Osteoblast (primary cell): ENCODE data around the gene FRAS1. TPM values are rescaled to one million over a fixed set of nuclear protein-coding genes. Genes with fewer than 3 reads are reported as not detected.
A peak's percentile ranks its signal among the peaks of the same experiment; 100 is the strongest.
"Not testable (repeated sequence)": the region's sequence is repeated elsewhere in the genome, so short reads cannot be mapped to it uniquely, and the experiment has no call there.

ENCODE experiments used
- DNase-seq: peaks from one replicate; pipeline ENCODE4 v3.0.0; 2011; ENCODE audit warnings: low spot score, mixed read lengths; ENCODE audit not compliant: insufficient read length; ENCODE audit errors: missing footprints
- H2AFZ ChIP-seq: 2 replicates; pipeline ENCODE4 v1.6.0; 2011; ENCODE audit warnings: mild to moderate bottlenecking, low read length
- H3K27ac ChIP-seq: 2 replicates; pipeline ENCODE4 v1.5.1; 2011; ENCODE audit warnings: mild to moderate bottlenecking, low read depth, low read length, moderate library complexity
- H3K27me3 ChIP-seq: 2 replicates; pipeline ENCODE4 v1.6.0; 2012; ENCODE audit warnings: mild to moderate bottlenecking, control low read depth, inconsistent platforms, low read length, moderate library complexity; ENCODE audit not compliant: insufficient read depth
- H3K36me3 ChIP-seq: 2 replicates; pipeline ENCODE4 v1.5.1; 2011; ENCODE audit warnings: mild to moderate bottlenecking, low read length, control low read depth, moderate library complexity; ENCODE audit not compliant: insufficient read depth
- H3K4me1 ChIP-seq: 2 replicates; pipeline ENCODE4 v1.5.1; 2011; ENCODE audit warnings: mild to moderate bottlenecking, low read length, control low read depth, moderate library complexity; ENCODE audit not compliant: insufficient read depth
- H3K4me2 ChIP-seq: 2 replicates; pipeline ENCODE4 v1.6.0; 2011; ENCODE audit warnings: mild to moderate bottlenecking, low read length; ENCODE audit not compliant: insufficient read depth
- H3K4me3 ChIP-seq: fragments of 200-600 bp; sonication (generic); 3 replicates; pipeline ENCODE4 v1.5.1; 2012; ENCODE audit warnings: mild to moderate bottlenecking, low read length, inconsistent platforms; ENCODE audit not compliant: insufficient read depth
- H3K79me2 ChIP-seq: 2 replicates; pipeline ENCODE4 v1.6.0; 2012; ENCODE audit warnings: mild to moderate bottlenecking, low read length, control low read depth, inconsistent platforms; ENCODE audit not compliant: insufficient read depth
- H3K9me3 ChIP-seq: 2 replicates; pipeline ENCODE4 v1.5.1; 2011; ENCODE audit warnings: low read depth, low read length, control low read depth
- H4K20me1 ChIP-seq: 2 replicates; pipeline ENCODE4 v1.6.0; 2012; ENCODE audit warnings: mild to moderate bottlenecking, low read length, control low read depth; ENCODE audit not compliant: insufficient read depth
- CTCF ChIP-seq: IDR thresholded peaks from 2 replicates; pipeline ENCODE4 v1.5.1; 2011; ENCODE audit warnings: mild to moderate bottlenecking, low read depth, low read length, moderate library complexity; ENCODE audit errors: extremely low read depth
- total RNA-seq: library from RNA; depleted of rRNA; stranded (reverse); fragments of >200 nt; gene quantifications from 2 replicates; pipeline ENCODE4 v1.2.3, GENCODE V29; 2012

Gene FRAS1
- total RNA-seq, 1 donor, result 5.1 TPM

- H3K9me3 ChIP-seq, result no peaks in the 10 kb centered on the region
- H3K4me2 ChIP-seq, result no peak overlapping the region
- no peaks in the 10 kb centered on the region for H3K27me3 ChIP-seq
- no peaks in the 10 kb centered on the region for H3K4me1 ChIP-seq
- no peak overlapping the region for H3K27ac ChIP-seq
- no peak for DNase-seq
- no peaks in the 10 kb centered on the region for H3K36me3 ChIP-seq
- no peak for TF ChIP-seq CTCF
- H4K20me1 ChIP-seq, result no peaks in the 10 kb centered on the region
- H3K4me3 ChIP-seq, result no peak overlapping the region
- no peaks in the 10 kb centered on the region for H3K79me2 ChIP-seq
- no peak overlapping the region for H2AFZ ChIP-seq
Observed at GRCh38 chr4:78119698-78120097, 62.6 kb downstream of the FRAS1 start.

- Histone ChIP-seq H3K4me1 (no peaks in the 10 kb centered on the region), H2AFZ (no peak overlapping the region), H3K4me3 (no peak overlapping the region), H3K4me2 (no peak overlapping the region), H3K9me3 (no peaks in the 10 kb centered on the region), H3K27ac (no peak overlapping the region), H3K27me3 (no peaks in the 10 kb centered on the region), H3K36me3 (no peaks in the 10 kb centered on the region), H3K79me2 (no peaks in the 10 kb centered on the region), H4K20me1 (no peaks in the 10 kb centered on the region)
- no peak for TF ChIP-seq CTCF
- peak; percentile 47 for DNase-seq
Observed at GRCh38 chr4:78120144-78120880, 63.2 kb downstream of the FRAS1 start.

GRCh38 chr4:78121338-78121904 is 64.3 kb downstream of the FRAS1 start:
- Histone ChIP-seq H3K4me2 (no peak overlapping the region), H2AFZ (no peak overlapping the region), H3K9me3 (no peaks in the 10 kb centered on the region), H3K27ac (no peak overlapping the region), H3K4me3 (no peak overlapping the region), H3K4me1 (no peaks in the 10 kb centered on the region), H3K36me3 (no peaks in the 10 kb centered on the region), H3K27me3 (no peaks in the 10 kb centered on the region), H4K20me1 (no peaks in the 10 kb centered on the region), H3K79me2 (no peaks in the 10 kb centered on the region)
- DNase-seq, result no peak
- TF ChIP-seq CTCF, result no peak

GRCh38 chr4:78125834-78126331 is 68.8 kb downstream of the FRAS1 start:
- not testable (repeated sequence) for H3K4me2 ChIP-seq, H3K79me2 ChIP-seq, H3K4me1 ChIP-seq, H3K36me3 ChIP-seq, H3K9me3 ChIP-seq, DNase-seq, H3K27me3 ChIP-seq, H3K4me3 ChIP-seq, H3K27ac ChIP-seq, H4K20me1 ChIP-seq, H2AFZ ChIP-seq
